PC-9 (cell line): Measurements from ENCODE around the gene BRWD1. TPM values are rescaled to one million over a fixed set of nuclear protein-coding genes. Genes with fewer than 3 reads are reported as not detected.

Experiments
- BruUV-seq: library from RNA; stranded (reverse); fragments of 400-500 nt; replicated peaks from 2 replicates; lab custom pipeline; 2021; lab: Mats Ljungman, UMichigan
- CTCF ChIA-PET: fragments of 300-600 bp; sonication (Branson Sonifier 250); formaldehyde crosslinking; loops from one replicate; lab custom pipeline; 2022; ENCODE audit warnings: antibody characterized with exemption; lab: Charles Lee
- POLR2A ChIA-PET: fragments of 300-600 bp; sonication (Branson Sonifier 250); formaldehyde crosslinking; loops from one replicate; lab custom pipeline; 2022; ENCODE audit warnings: antibody characterized with exemption; ENCODE audit not compliant: unreplicated experiment; lab: Charles Lee
- DNase-seq, 2 experiments: peaks; one replicate each; pipeline versions ENCODE4 v3.0.0 to v3.0.0-alpha.2; 2015 to 2022; ENCODE audit warnings: mixed read lengths in 1 of 2
- H2AFZ ChIP-seq: fragments of 200-600 bp; sonication (generic); 2 replicates; pipeline ENCODE4 v1.8.1; 2017; ENCODE audit warnings: antibody characterized with exemption
- H3F3A ChIP-seq: fragments of 200-600 bp; sonication (generic); 2 replicates; pipeline ENCODE4 v1.8.1; 2017; ENCODE audit warnings: antibody characterized with exemption, mild to moderate bottlenecking, low read depth; ENCODE audit not compliant: insufficient read depth
- H3K27ac ChIP-seq: fragments of 200-600 bp; sonication (generic); 2 replicates; pipeline ENCODE4 v1.6.1; 2016; ENCODE audit warnings: mixed run types
- H3K27me3 ChIP-seq: fragments of 200-600 bp; sonication (generic); 2 replicates; pipeline ENCODE4 v1.6.1; 2016; ENCODE audit warnings: low read depth, mixed run types; ENCODE audit not compliant: insufficient read depth
- H3K36me3 ChIP-seq: fragments of 200-600 bp; sonication (generic); 2 replicates; pipeline ENCODE4 v1.6.1; 2016; ENCODE audit warnings: low read depth, mixed run types
- H3K4me1 ChIP-seq: fragments of 200-600 bp; sonication (generic); replicated peaks from 2 replicates; pipeline ENCODE4 v1.6.1; 2016; ENCODE audit warnings: mixed run types; ENCODE audit not compliant: insufficient read depth
- H3K4me2 ChIP-seq: fragments of 200-600 bp; sonication (generic); 2 replicates; pipeline ENCODE4 v1.6.1; 2017; ENCODE audit warnings: mixed run types
- H3K4me3 ChIP-seq: fragments of 200-600 bp; sonication (generic); 2 replicates; pipeline ENCODE4 v1.6.1; 2016; ENCODE audit warnings: mixed run types
- H3K79me2 ChIP-seq: fragments of 200-600 bp; sonication (generic); 2 replicates; pipeline ENCODE4 v1.6.1; 2017; ENCODE audit warnings: low read depth, mixed run types
- H3K9me2 ChIP-seq: fragments of 200-600 bp; sonication (generic); 2 replicates; pipeline ENCODE4 v1.8.1; 2017; ENCODE audit warnings: mild to moderate bottlenecking; ENCODE audit not compliant: insufficient read depth
- H3K9me3 ChIP-seq: fragments of 200-600 bp; sonication (generic); 2 replicates; pipeline ENCODE4 v1.8.1; 2016; ENCODE audit warnings: low read depth; ENCODE audit not compliant: insufficient read depth
- H4K20me1 ChIP-seq: fragments of 200-600 bp; sonication (generic); 2 replicates; pipeline ENCODE4 v1.8.1; 2017; ENCODE audit not compliant: insufficient read depth
- CTCF ChIP-seq: fragments of 200-600 bp; sonication (generic); conservative IDR thresholded peaks from 2 replicates; pipeline ENCODE4 v1.6.1; 2017; ENCODE audit warnings: mixed run types, antibody characterized with exemption, mild to moderate bottlenecking, moderate library complexity
- EZH2 ChIP-seq: fragments of 200-600 bp; sonication (generic); IDR thresholded peaks from 2 replicates; pipeline ENCODE4 v1.8.0; 2017; ENCODE audit warnings: antibody characterized with exemption, low read depth
- intact Hi-C: fragments of 100-400 bp; cut with micrococcal nuclease; formaldehyde crosslinking; loops from one replicate; pipeline ENCODE4 v1.10.0; 2022; ENCODE audit not compliant: unreplicated experiment
- total RNA-seq: library from RNA; stranded (reverse); gene quantifications from 2 replicates; pipeline ENCODE4 v1.2.3, GENCODE V29; 2021

Gene BRWD1
- total RNA-seq, 1 experiment from 2014 or later: 42.9 TPM

- TF ChIP-seq CTCF: no peak
- TF ChIP-seq EZH2: no peak
- H4K20me1 ChIP-seq: peaks cover 4% of the 10 kb centered on the region; the same call in 1 of the 2 replicates
- intact Hi-C loops: loop anchor here (10.0 kb wide), 1 partner anchor 196 kb away; a partner anchor contains a TSS
- H3K79me2 ChIP-seq: no peaks in the 10 kb centered on the region
- no peaks in the 10 kb centered on the region for H3K9me2 ChIP-seq
- BruUV-seq: no TSS peak
- H3K4me2 ChIP-seq: no peak overlapping the region
- no peaks in the 10 kb centered on the region for H3K9me3 ChIP-seq
- no peaks in the 10 kb centered on the region for H3K27me3 ChIP-seq
- H3K4me1 ChIP-seq: no peaks in the 10 kb centered on the region
- no peak overlapping the region for H3K27ac ChIP-seq
- no peak overlapping the region for H3K4me3 ChIP-seq
- H3F3A ChIP-seq: peaks cover 18% of the 10 kb centered on the region
- no peak for DNase-seq
- H3K36me3 ChIP-seq: no peaks in the 10 kb centered on the region
- POLR2A ChIA-PET: interaction anchor here (0.5 kb wide), 1 partner anchor 63 kb away, joined by 3 read pairs; no protein-coding TSS in a partner anchor
- CTCF ChIA-PET: no interaction called here
- no peak overlapping the region for H2AFZ ChIP-seq
Observed at GRCh38 chr21:39188521-39189139, 124.8 kb downstream of the BRWD1 start.

GRCh38 chr21:39187141-39187540 is 126.3 kb downstream of the BRWD1 start:
- TF ChIP-seq EZH2 (no peak), CTCF (no peak)
- Histone ChIP-seq H3K4me3 (no peak overlapping the region), H4K20me1 (peaks cover 4% of the 10 kb centered on the region; the same call in 1 of the 2 replicates), H3K4me2 (no peak overlapping the region), H3K27ac (no peak overlapping the region), H3K4me1 (peaks cover 3% of the 10 kb centered on the region; the same call in 1 of the 2 replicates), H3K9me2 (no peaks in the 10 kb centered on the region), H3K9me3 (no peaks in the 10 kb centered on the region), H3K27me3 (no peaks in the 10 kb centered on the region), H3F3A (peaks cover 19% of the 10 kb centered on the region), H3K79me2 (peaks cover 7% of the 10 kb centered on the region), H2AFZ (no peak overlapping the region), H3K36me3 (no peaks in the 10 kb centered on the region)
- BruUV-seq: no TSS peak
- DNase-seq: no peak
- POLR2A ChIA-PET: no interaction called here
- intact Hi-C loops: loop anchor here (10.0 kb wide), 1 partner anchor 198 kb away; a partner anchor contains a TSS
- CTCF ChIA-PET: no interaction called here

- no TSS peak for BruUV-seq
- no peaks in the 10 kb centered on the region for H3K9me3 ChIP-seq
- no peaks in the 10 kb centered on the region for H3K36me3 ChIP-seq
- peaks cover 4% of the 10 kb centered on the region; the same call in 1 of the 2 replicates for H4K20me1 ChIP-seq
- no peak overlapping the region for H3K4me3 ChIP-seq
- TF ChIP-seq EZH2 (no peak), CTCF (no peak)
- CTCF ChIA-PET: no interaction called here
- H3K4me1 ChIP-seq: peaks cover 7% of the 10 kb centered on the region
- intact Hi-C loops: loop anchor here (10.0 kb wide), 1 partner anchor 198 kb away; a partner anchor contains a TSS
- H2AFZ ChIP-seq: no peak overlapping the region
- no peak for DNase-seq
- no peaks in the 10 kb centered on the region for H3K9me2 ChIP-seq
- no peak overlapping the region for H3K4me2 ChIP-seq
- POLR2A ChIA-PET: no interaction called here
- H3K27me3 ChIP-seq: no peaks in the 10 kb centered on the region
- H3K79me2 ChIP-seq: peaks cover 12% of the 10 kb centered on the region
- no peak overlapping the region for H3K27ac ChIP-seq
- peaks cover 19% of the 10 kb centered on the region for H3F3A ChIP-seq
Observed at GRCh38 chr21:39186676-39187075, 126.8 kb downstream of the BRWD1 start.
